Ishikawa (cell line): ENCODE results near the gene OSM.

Source experiments
- CEBPB ChIP-seq: IDR thresholded peaks from 2 replicates; pipeline ENCODE4 v1.6.1; 2012
- EGR1 ChIP-seq: IDR thresholded peaks from 2 replicates; pipeline ENCODE4 v1.6.1; 2012
- EP300 ChIP-seq: IDR thresholded peaks from 2 replicates; pipeline ENCODE4 v1.6.1; 2012; ENCODE audit warnings: borderline replicate concordance
- FOXM1 ChIP-seq: IDR thresholded peaks from 2 replicates; pipeline ENCODE4 v1.6.1; 2012; ENCODE audit warnings: low read depth, borderline replicate concordance
- MAX ChIP-seq: IDR thresholded peaks from 2 replicates; pipeline ENCODE4 v1.6.1; 2012
- RAD21 ChIP-seq: IDR thresholded peaks from 2 replicates; pipeline ENCODE4 v1.6.1; 2012; ENCODE audit warnings: low read depth
- TAF1 ChIP-seq: IDR thresholded peaks from 2 replicates; pipeline ENCODE4 v1.6.1; 2012; ENCODE audit warnings: low read depth, mild to moderate bottlenecking
- TCF12 ChIP-seq: IDR thresholded peaks from 2 replicates; pipeline ENCODE4 v1.6.1; 2012; ENCODE audit warnings: low read depth
- TEAD4 ChIP-seq: IDR thresholded peaks from 2 replicates; pipeline ENCODE4 v1.6.1; 2012
- USF1 ChIP-seq: IDR thresholded peaks from 2 replicates; pipeline ENCODE4 v1.6.1; 2012
- ZBTB7A ChIP-seq: IDR thresholded peaks from 2 replicates; pipeline ENCODE4 v1.6.1; 2012; ENCODE audit warnings: low read depth
- TF ChIP-seq, protein P1 (sequence below): IDR thresholded peaks from 2 replicates; pipeline ENCODE4 v1.6.1; 2012; ENCODE audit warnings: low read depth, mild to moderate bottlenecking

DNA sequence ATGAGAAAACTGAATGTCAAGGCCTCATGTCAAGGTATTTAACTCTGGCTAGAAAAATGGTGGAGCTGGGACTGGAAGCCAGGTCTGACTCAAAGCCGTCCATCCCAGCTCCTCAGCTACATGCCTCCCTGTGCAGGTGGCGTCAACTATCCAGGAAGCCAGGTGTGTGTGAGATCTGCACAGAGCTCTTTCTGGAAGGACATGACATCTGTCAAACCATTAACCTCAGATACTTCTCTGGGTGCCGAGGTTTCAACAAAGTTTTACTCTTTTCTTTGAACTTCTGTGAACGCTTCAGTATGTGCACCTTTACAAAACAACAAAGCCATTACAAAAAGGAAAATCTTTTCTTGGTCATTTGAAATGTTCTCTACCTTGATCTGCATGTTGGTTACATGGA, 29.7 kb upstream of the OSM start:
- TF ChIP-seq, protein P1, sequence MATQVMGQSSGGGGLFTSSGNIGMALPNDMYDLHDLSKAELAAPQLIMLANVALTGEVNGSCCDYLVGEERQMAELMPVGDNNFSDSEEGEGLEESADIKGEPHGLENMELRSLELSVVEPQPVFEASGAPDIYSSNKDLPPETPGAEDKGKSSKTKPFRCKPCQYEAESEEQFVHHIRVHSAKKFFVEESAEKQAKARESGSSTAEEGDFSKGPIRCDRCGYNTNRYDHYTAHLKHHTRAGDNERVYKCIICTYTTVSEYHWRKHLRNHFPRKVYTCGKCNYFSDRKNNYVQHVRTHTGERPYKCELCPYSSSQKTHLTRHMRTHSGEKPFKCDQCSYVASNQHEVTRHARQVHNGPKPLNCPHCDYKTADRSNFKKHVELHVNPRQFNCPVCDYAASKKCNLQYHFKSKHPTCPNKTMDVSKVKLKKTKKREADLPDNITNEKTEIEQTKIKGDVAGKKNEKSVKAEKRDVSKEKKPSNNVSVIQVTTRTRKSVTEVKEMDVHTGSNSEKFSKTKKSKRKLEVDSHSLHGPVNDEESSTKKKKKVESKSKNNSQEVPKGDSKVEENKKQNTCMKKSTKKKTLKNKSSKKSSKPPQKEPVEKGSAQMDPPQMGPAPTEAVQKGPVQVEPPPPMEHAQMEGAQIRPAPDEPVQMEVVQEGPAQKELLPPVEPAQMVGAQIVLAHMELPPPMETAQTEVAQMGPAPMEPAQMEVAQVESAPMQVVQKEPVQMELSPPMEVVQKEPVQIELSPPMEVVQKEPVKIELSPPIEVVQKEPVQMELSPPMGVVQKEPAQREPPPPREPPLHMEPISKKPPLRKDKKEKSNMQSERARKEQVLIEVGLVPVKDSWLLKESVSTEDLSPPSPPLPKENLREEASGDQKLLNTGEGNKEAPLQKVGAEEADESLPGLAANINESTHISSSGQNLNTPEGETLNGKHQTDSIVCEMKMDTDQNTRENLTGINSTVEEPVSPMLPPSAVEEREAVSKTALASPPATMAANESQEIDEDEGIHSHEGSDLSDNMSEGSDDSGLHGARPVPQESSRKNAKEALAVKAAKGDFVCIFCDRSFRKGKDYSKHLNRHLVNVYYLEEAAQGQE, result no peak
- no peak for TF ChIP-seq ZBTB7A
- TF ChIP-seq MAX, result no peak
- no peak for TF ChIP-seq EGR1
- TF ChIP-seq FOXM1, result no peak
- no peak for TF ChIP-seq TEAD4
- TF ChIP-seq TCF12, result no peak
- no peak for TF ChIP-seq EP300
- TF ChIP-seq RAD21, result no peak
- TF ChIP-seq USF1, result no peak
- no peak for TF ChIP-seq TAF1
- TF ChIP-seq CEBPB, result no peak
